NCI-H146 treated with DMSO at 0.1 percent for 48 hours (cell line): ENCODE measurements around the gene CNPY1.

Experiments
- DNase-seq: peaks from one replicate; lab custom pipeline; 2025; ENCODE audit not compliant: unreplicated experiment; lab: John Stamatoyannopoulos, UW

Gene CNPY1

GRCh38 chr7:155469311-155470185 is 76.8 kb downstream of the CNPY1 start:
- DNase-seq = no peak

- DNase-seq = no peak
These were observed 77.6 kb downstream of the CNPY1 start for GRCh38 chr7:155468785-155469148.

GRCh38 chr7:155467846-155468784 is 78.2 kb downstream of the CNPY1 start:
- DNase-seq = no peak

- no peak for DNase-seq
These were observed 79.3 kb downstream of the CNPY1 start for GRCh38 chr7:155466814-155467733.

GRCh38 chr7:155466142-155466813 is 80.1 kb downstream of the CNPY1 start:
- no peak for DNase-seq

GRCh38 chr7:155465761-155466141 is 80.6 kb downstream of the CNPY1 start:
- DNase-seq = no peak

GRCh38 chr7:155464948-155465739 is 81.2 kb downstream of the CNPY1 start:
- no peak for DNase-seq

- DNase-seq = no peak
These were observed 82.2 kb downstream of the CNPY1 start for GRCh38 chr7:155464183-155464582.

GRCh38 chr7:155463114-155463811 is 83.1 kb downstream of the CNPY1 start:
- no peak for DNase-seq

- no peak for DNase-seq
These were observed 84.1 kb downstream of the CNPY1 start for GRCh38 chr7:155462163-155462735.

- no peak for DNase-seq
These were observed 84.7 kb downstream of the CNPY1 start for GRCh38 chr7:155461631-155462030.

GRCh38 chr7:155460926-155461613 is 85.3 kb downstream of the CNPY1 start:
- DNase-seq = no peak

GRCh38 chr7:155459700-155460461 is 86.5 kb downstream of the CNPY1 start:
- no peak for DNase-seq

GRCh38 chr7:155458878-155459699 is 87.3 kb downstream of the CNPY1 start:
- no peak for DNase-seq

GRCh38 chr7:155458111-155458877 is 88.1 kb downstream of the CNPY1 start, which contains the start of gene EN2:
Gene EN2, plus strand, starts transcription at chr7:155458129. Its CDS starts 249 bp downstream, at chr7:155458378.
- no peak for DNase-seq
